ENCODE measurements around the gene TNFSF4.
A peak's percentile ranks its signal among the peaks of the same experiment; 100 is the strongest.
"Not testable (repeated sequence)": the region's sequence is repeated elsewhere in the genome, so short reads cannot be mapped to it uniquely, and the experiment has no call there.

The TNFSF4 gene

GRCh38 chr1:173206816-173207568 lies at the start of gene TNFSF4:
TSS of gene TNFSF4 (minus strand) at chr1:173207331. CDS start at chr1:173207176, 155 bp downstream.
- DNase-seq (ENCODE audit: low spot score): no peak

GRCh38 chr1:173255214-173255813 lies 48.2 kb upstream of the TNFSF4 start:
- peak; percentile 37 for DNase-seq (ENCODE audit: low spot score)

- no peak for DNase-seq (ENCODE audit: low spot score)
Measured at GRCh38 chr1:173253046-173253445, 45.9 kb upstream of the TNFSF4 start.

- no peak for DNase-seq (ENCODE audit: low spot score)
Measured at GRCh38 chr1:173249349-173249748, 42.2 kb upstream of the TNFSF4 start.

GRCh38 chr1:173248247-173248940 lies 41.3 kb upstream of the TNFSF4 start:
- DNase-seq (ENCODE audit: low spot score): no peak

- no peak for DNase-seq (ENCODE audit: low spot score)
Measured at GRCh38 chr1:173245892-173246291, 38.8 kb upstream of the TNFSF4 start.

GRCh38 chr1:173243300-173243699 lies 36.2 kb upstream of the TNFSF4 start:
- no peak for DNase-seq (ENCODE audit: low spot score)

GRCh38 chr1:173241528-173242347 lies 34.6 kb upstream of the TNFSF4 start:
- no peak for DNase-seq (ENCODE audit: low spot score)

GRCh38 chr1:173240609-173241008 lies 33.5 kb upstream of the TNFSF4 start:
- DNase-seq (ENCODE audit: low spot score): no peak

GRCh38 chr1:173239058-173239457 lies 31.9 kb upstream of the TNFSF4 start:
- no peak for DNase-seq (ENCODE audit: low spot score)

GRCh38 chr1:173234899-173235298 lies 27.8 kb upstream of the TNFSF4 start:
- no peak for DNase-seq (ENCODE audit: low spot score)

- not testable (repeated sequence) for DNase-seq (ENCODE audit: low spot score)
Measured at GRCh38 chr1:173234434-173234833, 27.3 kb upstream of the TNFSF4 start.

- DNase-seq (ENCODE audit: low spot score): not testable (repeated sequence)
Measured at GRCh38 chr1:173229031-173229430, 21.9 kb upstream of the TNFSF4 start.

- DNase-seq (ENCODE audit: low spot score): no peak
Measured at GRCh38 chr1:173224949-173225348, 17.8 kb upstream of the TNFSF4 start.

- DNase-seq (ENCODE audit: low spot score): no peak
Measured at GRCh38 chr1:173224280-173224892, 17.3 kb upstream of the TNFSF4 start.

GRCh38 chr1:173223031-173223380 lies 15.9 kb upstream of the TNFSF4 start:
- DNase-seq (ENCODE audit: low spot score): no peak

GRCh38 chr1:173222149-173223030 lies 15.3 kb upstream of the TNFSF4 start:
- DNase-seq (ENCODE audit: low spot score): no peak

- DNase-seq (ENCODE audit: low spot score): no peak
Measured at GRCh38 chr1:173220157-173220556, 13.0 kb upstream of the TNFSF4 start.

- DNase-seq (ENCODE audit: low spot score): no peak
Measured at GRCh38 chr1:173213665-173214064, 6.5 kb upstream of the TNFSF4 start.

- DNase-seq (ENCODE audit: low spot score): no peak
Measured at GRCh38 chr1:173212952-173213491, 5.9 kb upstream of the TNFSF4 start.
